Subcutaneous abdominal adipose tissue (tissue), 5 donors: ENCODE data around the gene KDM4B.

Experiments
- H3K27ac ChIP-seq: one replicate; pipeline ENCODE4 v1.7.0; 2013; ENCODE audit warnings: low read depth, mild to moderate bottlenecking, inconsistent platforms, low read length, moderate library complexity
- H3K27me3 ChIP-seq, 5 donors: one replicate each; pipeline ENCODE4 v1.7.0; 2013; ENCODE audit warnings: low read length in 5 of 5, inconsistent platforms in 1 of 5; ENCODE audit not compliant: control insufficient read depth in 5 of 5, insufficient read depth in 4 of 5
- H3K36me3 ChIP-seq, 5 donors: one replicate each; pipeline ENCODE4 v1.7.0; 2013; ENCODE audit warnings: low read length in 5 of 5; ENCODE audit not compliant: control insufficient read depth in 5 of 5, insufficient read depth in 5 of 5
- H3K4me1 ChIP-seq, 5 donors: one replicate each; pipeline ENCODE4 v1.7.0; 2013; ENCODE audit warnings: low read length in 5 of 5, mild to moderate bottlenecking in 3 of 5, moderate library complexity in 1 of 5; ENCODE audit not compliant: control insufficient read depth in 5 of 5, insufficient read depth in 5 of 5
- H3K4me3 ChIP-seq, 5 donors: one replicate each; pipeline ENCODE4 v1.7.0; 2013; ENCODE audit warnings: low read length in 5 of 5, low read depth in 1 of 5
- H3K9ac ChIP-seq, 5 donors: one replicate each; pipeline ENCODE4 v1.7.0; 2013; ENCODE audit warnings: low read length in 5 of 5, mild to moderate bottlenecking in 4 of 5, moderate library complexity in 3 of 5
- H3K9me3 ChIP-seq, 5 donors: one replicate each; pipeline ENCODE4 v1.7.0; 2013; ENCODE audit warnings: low read length in 5 of 5; ENCODE audit not compliant: control insufficient read depth in 5 of 5
- donor health status: healthy.
- donor health status: healthy.
- donor health status: healthy.
- donor health status: healthy.
- donor health status: healthy.

The KDM4B gene

GRCh38 chr19:5120321-5120720, 151.4 kb downstream of the KDM4B start:
- Histone ChIP-seq H3K27me3 (no peaks in the 10 kb centered on the region), H3K4me1 (peaks cover 0 to 12% (median 8%) of the 10 kb centered on the region in 5 donors), H3K9ac (no peak overlapping the region), H3K9me3 (peaks cover 0 to 5% (median 0%) of the 10 kb centered on the region in 5 donors), H3K4me3 (no peak overlapping the region), H3K27ac (no peak overlapping the region), H3K36me3 (peaks cover 0 to 63% (median 37%) of the 10 kb centered on the region in 5 donors)

- H3K9me3 ChIP-seq, result peaks cover 0 to 5% (median 0%) of the 10 kb centered on the region in 5 donors
- H3K4me1 ChIP-seq, result peaks cover 0 to 13% (median 8%) of the 10 kb centered on the region in 5 donors
- H3K4me3 ChIP-seq, result no peak overlapping the region
- no peak overlapping the region for H3K9ac ChIP-seq
- no peaks in the 10 kb centered on the region for H3K27me3 ChIP-seq
- peaks cover 0 to 62% (median 37%) of the 10 kb centered on the region in 5 donors for H3K36me3 ChIP-seq
- H3K27ac ChIP-seq, result no peak overlapping the region
Measured at GRCh38 chr19:5120833-5121232, 151.9 kb downstream of the KDM4B start.

- H3K9ac ChIP-seq, result no peak overlapping the region
- H3K4me1 ChIP-seq, result peaks cover 0 to 19% (median 8%) of the 10 kb centered on the region in 5 donors
- H3K27ac ChIP-seq, result no peak overlapping the region
- no peak overlapping the region for H3K4me3 ChIP-seq
- H3K9me3 ChIP-seq, result peaks cover 0 to 2% (median 0%) of the 10 kb centered on the region in 5 donors
- H3K36me3 ChIP-seq, result peaks cover 0 to 62% (median 37%) of the 10 kb centered on the region in 5 donors
- H3K27me3 ChIP-seq, result no peaks in the 10 kb centered on the region
Measured at GRCh38 chr19:5121266-5122120, 152.6 kb downstream of the KDM4B start.

- H3K36me3 ChIP-seq, result peaks cover 0 to 59% (median 37%) of the 10 kb centered on the region in 5 donors
Measured at GRCh38 chr19:5122121-5122400, 153.1 kb downstream of the KDM4B start.

GRCh38 chr19:5122671-5123409, 153.9 kb downstream of the KDM4B start:
- Histone ChIP-seq H3K4me3 (no peak overlapping the region), H3K27me3 (no peaks in the 10 kb centered on the region), H3K4me1 (peaks cover 0 to 21% (median 7%) of the 10 kb centered on the region in 5 donors), H3K36me3 (peaks cover 0 to 59% (median 37%) of the 10 kb centered on the region in 5 donors), H3K27ac (no peak overlapping the region), H3K9ac (no peak overlapping the region), H3K9me3 (no peaks in the 10 kb centered on the region)

More at GRCh38 chr19:5122121-5122400, 153.1 kb downstream of the KDM4B start:
- H3K4me1 ChIP-seq, result peaks cover 0 to 19% (median 8%) of the 10 kb centered on the region in 5 donors
- no peak overlapping the region for H3K9ac ChIP-seq
- H3K27me3 ChIP-seq, result no peaks in the 10 kb centered on the region
- H3K27ac ChIP-seq, result no peak overlapping the region
- no peaks in the 10 kb centered on the region for H3K9me3 ChIP-seq
- no peak overlapping the region for H3K4me3 ChIP-seq

DNA sequence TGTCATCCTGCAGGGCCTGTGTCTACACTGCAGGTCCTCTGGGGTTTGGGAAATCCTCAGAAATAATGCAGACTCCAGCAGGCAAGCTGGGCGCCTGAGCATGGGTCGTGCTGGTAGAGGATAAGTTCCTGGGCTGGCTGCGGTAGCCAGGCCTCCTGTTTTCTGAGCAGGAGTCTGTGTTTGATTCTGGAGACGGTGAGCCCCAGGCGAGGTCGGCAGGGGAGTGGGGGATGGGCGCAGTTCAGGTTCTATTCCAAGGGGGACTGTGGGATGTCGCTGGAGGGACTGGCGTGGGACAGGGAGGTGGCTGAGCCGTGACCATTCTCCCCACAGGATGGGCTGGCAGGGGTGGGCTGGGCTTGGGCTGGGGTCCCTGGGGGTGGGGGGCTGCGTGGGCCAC, 154.7 kb downstream of the KDM4B start:
- Histone ChIP-seq H3K9ac (no peak overlapping the region), H3K27me3 (no peaks in the 10 kb centered on the region), H3K36me3 (peaks cover 0 to 58% (median 37%) of the 10 kb centered on the region in 5 donors), H3K27ac (no peak overlapping the region), H3K4me1 (peaks cover 0 to 22% (median 8%) of the 10 kb centered on the region in 5 donors), H3K9me3 (no peaks in the 10 kb centered on the region), H3K4me3 (no peak overlapping the region)

DNA sequence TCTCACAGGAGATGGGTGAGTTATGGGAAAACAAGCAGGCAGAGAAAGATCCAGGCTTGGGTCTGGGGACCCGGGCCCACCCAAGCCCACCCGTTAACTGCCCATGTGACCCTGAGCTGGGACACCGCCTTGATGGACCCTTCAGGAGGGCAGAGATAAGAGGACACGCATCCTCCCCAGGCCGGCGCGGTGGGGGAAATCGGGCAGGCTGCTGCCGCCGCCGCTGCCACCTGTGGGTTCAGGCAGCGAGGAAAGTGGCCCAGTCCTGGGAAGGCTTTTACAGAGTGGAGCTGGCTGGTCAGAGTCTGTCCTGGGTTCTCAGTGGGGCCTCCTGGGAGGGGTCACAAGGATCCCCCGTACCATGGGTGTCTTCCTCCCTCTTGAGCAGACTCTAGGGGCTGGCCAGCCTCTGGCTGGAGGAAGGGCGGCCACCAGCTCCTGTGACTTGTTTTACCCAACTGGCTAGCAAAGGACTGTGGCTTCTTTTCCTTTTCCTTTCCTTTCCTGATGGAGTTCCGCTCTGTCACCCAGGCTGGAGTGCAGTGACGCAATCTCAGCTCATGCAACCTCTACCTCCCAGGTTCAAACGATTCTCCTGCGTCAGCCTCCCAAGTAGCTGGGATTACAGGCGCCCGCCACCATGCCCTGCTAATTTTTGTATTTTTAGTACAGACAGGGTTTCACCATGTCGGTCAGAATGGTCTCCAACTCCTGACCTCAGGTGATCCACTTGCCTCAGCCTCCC, 155.4 kb downstream of the KDM4B start:
- Histone ChIP-seq H3K27ac (no peak overlapping the region), H3K9me3 (no peaks in the 10 kb centered on the region), H3K9ac (no peak overlapping the region), H3K27me3 (no peaks in the 10 kb centered on the region), H3K4me3 (no peak overlapping the region), H3K36me3 (peaks cover 0 to 52% (median 33%) of the 10 kb centered on the region in 5 donors), H3K4me1 (peaks cover 0 to 22% (median 8%) of the 10 kb centered on the region in 5 donors)

DNA sequence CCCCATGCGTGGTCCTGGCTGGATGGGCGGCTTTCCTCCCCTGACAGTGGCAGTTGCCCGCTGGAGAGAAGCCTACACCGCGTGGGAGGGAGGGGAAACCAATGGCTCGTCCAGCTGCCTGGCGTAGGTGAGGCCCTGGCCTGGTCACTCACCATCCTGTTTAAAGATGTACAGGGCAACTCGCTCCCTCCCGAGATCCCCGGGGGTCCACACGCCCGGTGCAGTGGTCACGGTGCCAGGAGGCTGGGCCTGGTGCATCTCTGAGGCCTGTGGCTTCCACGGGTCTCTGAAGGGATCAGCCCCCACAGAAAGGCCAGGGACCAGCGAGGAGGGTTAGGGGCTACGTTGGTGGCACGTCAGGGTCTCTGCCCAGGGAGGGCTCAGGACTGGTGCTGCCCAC, 156.5 kb downstream of the KDM4B start:
- Histone ChIP-seq H3K4me3 (no peak overlapping the region), H3K27ac (no peak overlapping the region), H3K9me3 (no peaks in the 10 kb centered on the region), H3K9ac (no peak overlapping the region), H3K36me3 (peaks cover 0 to 52% (median 34%) of the 10 kb centered on the region in 5 donors), H3K4me1 (peaks cover 0 to 22% (median 8%) of the 10 kb centered on the region in 5 donors), H3K27me3 (no peaks in the 10 kb centered on the region)

DNA sequence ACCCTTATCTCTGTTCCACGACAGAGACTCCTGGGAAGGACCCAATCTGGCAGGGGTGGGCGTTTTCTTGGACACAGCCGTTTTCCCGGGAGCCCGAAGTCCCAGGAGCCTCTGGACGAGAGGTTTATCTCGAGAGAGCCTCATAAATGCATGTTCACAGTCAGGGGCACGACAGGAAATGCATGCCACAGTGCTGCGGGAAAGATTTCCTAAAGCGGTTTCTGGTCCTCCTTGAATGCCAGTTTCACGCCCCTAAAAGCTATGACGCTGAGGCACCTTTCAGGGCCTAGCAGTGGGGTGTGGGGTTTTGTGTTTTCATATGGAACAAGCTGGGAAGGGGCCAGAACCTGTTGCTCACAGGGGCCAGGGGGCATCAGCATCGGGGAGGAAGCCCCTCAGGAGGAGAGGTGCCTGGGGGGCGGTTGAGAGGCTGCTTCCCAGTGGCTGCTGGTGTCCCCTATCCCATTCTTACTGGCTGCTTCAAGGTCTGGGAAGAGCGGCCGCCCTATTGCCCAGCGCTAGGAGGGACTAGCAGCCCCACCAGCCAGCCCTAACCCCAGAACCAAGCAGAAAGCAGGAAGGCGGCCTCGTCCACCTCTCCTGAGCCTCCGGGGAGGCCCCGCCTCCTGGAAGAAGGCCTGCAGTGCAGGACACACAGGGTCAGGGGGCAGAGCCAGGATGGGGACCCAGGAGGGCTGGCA, 157.0 kb downstream of the KDM4B start:
- H3K9ac ChIP-seq, result no peak overlapping the region
- H3K9me3 ChIP-seq, result no peaks in the 10 kb centered on the region
- no peak overlapping the region for H3K27ac ChIP-seq
- H3K36me3 ChIP-seq, result peaks cover 0 to 52% (median 33%) of the 10 kb centered on the region in 5 donors
- no peaks in the 10 kb centered on the region for H3K27me3 ChIP-seq
- H3K4me1 ChIP-seq, result peaks cover 0 to 22% (median 8%) of the 10 kb centered on the region in 5 donors
- H3K4me3 ChIP-seq, result no peak overlapping the region
